HG02678 (cell line): ENCODE measurements around the gene AFAP1.

Experiments
- ATAC-seq: cut with Tn5 transposase; IDR thresholded peaks from one replicate; pipeline ENCODE4 v1.9.1; 2021; ENCODE audit warnings: mild to moderate bottlenecking, moderate library complexity; ENCODE audit not compliant: unreplicated experiment

Gene AFAP1

DNA sequence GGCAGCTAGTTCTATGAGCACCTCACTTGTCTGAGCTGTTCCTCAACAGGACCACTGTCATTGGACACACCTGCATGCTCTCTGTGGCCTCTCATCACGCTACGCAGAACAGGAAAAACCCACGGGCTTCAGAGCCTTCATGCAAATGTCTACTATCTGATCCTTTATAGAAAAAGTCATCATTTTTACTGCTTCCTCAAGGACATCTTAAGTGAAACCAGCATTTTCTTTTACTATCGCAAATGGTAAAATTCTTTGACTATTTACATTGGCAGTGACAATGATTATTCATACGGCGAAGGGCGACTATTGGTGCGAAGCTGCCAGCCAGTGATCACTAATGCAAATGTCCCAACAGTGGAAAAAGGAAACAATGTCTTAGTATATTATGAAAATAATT lies 147.0 kb downstream of the AFAP1 start:
- no peak for ATAC-seq

DNA sequence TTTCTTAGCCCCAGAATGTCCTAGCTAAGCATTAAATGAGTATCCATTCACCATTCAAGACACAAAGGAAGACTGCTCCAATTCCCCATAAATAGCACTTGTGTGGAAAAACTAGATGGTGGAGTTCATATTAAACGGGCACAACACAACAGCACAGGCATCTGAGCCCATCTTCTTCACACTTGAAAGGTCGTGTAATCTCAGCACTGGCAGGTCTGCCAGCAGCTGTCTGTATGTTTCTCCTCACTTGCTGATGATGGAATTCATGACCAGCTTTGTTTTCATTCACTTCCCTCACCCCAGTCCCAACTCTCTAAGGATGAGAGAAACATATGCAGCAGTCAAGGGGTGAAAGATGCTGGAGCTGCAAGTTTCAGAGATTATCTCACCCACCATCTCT lies 148.7 kb downstream of the AFAP1 start:
- no peak for ATAC-seq

DNA sequence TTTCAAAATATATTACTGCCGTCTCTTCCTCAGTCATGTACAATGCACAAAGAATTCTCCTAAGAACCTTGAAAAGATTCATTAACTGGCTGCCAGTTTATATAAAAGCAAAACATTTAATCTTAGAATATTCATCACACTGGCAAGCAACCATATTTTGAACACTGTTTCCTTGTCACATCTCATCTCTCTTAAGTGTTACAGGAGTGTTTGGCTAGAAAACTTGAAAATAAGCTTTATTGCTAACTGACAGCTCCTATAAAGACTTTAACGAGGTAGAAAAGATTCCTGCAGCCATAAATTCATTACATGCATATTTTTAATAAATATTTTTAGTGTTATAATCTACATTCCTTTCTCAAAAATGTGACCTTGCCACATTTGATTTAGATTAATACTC lies 149.6 kb downstream of the AFAP1 start:
- no peak for ATAC-seq

DNA sequence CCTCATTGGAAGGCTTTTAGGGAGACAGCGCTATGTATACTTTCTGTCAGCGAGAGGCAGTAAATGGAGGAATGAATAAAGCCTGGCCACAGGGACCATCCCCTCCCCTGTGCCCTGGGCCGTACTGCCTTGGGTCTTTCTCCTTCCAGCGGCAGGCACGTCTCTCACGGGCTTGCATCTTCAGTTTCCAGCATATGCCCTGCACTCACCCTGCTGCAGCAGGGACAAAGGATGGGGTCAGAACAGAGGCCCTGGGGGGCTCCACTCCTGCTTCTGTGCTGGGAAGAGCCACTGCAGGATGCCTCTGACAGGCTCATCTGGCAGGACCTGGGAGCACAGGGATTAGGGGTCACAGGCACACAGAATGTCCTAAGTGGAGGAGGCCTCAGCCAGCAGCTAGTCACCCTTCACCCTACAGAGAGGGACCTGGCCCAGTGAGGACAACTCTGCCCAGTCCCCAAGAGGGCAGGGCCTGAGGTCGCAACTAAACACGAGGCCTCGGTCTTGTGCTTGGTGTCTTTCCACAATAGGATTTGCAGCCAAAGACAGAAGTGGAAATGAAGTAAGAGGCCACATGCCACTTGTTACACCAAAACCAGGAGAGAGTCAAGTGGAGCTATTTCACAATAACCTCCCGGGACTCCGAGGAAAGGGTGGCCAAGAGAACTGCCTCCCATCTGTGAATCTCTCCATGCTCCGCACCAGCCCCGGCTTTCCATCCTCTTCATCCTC lies 150.8 kb downstream of the AFAP1 start:
- no peak for ATAC-seq

DNA sequence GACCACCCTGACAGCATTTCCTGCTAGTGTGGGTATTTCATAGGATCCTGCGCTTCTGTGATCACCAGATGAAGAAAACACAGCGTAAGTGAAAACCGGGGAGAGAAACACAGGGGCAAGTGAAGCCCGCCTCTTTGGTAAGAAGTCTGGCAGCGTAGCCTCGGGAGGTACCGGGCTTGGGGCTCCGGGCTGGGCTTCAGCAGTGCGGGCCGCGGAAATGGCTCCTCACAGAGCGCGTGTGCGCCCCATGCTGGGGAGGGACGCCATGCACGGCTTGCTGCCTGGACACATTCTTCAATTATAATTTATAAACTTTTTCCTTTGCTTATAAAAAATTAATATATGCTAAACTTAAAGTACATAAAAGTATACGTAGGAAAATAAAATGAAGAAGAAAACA lies 151.5 kb downstream of the AFAP1 start:
- no peak for ATAC-seq

DNA sequence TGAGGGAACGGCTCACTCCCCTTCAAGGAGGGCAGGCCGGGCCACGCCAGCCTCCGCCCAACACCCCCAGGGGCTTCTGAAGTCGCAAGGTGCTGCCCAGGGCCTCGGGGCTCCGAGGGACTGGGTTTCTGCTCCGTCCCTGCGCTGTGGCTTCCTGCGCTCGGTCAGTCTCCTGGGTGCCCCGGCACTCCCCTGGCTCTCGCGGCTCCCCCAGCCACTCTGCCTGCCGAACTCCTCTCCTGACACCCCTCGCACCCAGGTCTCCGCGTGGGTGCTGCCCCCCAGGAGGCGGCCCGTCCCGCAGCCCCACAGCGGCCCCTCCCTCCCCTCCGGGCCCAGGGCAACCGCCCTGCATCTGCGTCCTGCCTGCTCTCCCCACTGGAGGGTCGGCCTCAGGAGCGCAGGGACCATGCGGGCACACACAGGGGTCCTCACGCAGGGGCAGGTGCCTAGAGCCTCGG lies 151.9 kb downstream of the AFAP1 start:
- ATAC-seq, result no peak

DNA sequence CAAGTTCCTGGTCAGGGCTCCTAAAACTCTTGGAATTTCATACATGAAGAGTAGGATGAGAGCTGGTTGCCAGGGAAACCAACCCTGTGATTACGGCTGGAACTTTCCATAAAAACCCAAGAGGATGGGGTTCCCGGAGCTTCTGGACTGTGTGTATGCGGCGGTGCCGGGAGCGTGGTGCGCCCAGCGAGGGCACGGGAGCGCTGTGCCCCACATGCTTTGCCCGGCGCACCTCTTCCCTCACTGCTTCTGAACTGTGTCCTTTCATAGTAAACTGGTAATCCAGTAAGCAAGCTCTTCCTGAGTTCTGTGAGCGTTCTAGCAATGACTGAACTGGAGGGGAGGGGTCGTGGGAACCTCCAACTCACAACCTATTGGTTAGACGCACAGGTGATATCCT lies 152.6 kb downstream of the AFAP1 start:
- ATAC-seq, result no peak

DNA sequence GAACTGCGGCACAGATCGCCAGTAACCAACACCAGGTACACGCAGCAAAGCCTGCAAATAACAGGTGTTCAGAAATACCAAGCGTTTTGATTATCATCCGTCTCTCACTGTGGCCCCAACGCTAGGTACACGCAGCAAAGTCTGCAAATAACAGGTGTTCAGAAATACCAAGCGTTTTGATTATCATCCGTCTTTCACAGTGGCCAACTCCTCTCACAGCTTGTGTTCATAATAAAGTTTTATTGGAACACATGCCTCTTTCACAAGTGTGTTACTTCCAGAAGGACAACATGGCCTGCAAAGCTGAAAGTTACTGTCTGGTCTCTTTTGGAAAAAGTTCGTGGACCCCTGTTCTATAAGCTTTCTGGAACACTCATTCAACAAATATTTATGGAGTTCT lies 153.1 kb downstream of the AFAP1 start:
- ATAC-seq, result no peak

DNA sequence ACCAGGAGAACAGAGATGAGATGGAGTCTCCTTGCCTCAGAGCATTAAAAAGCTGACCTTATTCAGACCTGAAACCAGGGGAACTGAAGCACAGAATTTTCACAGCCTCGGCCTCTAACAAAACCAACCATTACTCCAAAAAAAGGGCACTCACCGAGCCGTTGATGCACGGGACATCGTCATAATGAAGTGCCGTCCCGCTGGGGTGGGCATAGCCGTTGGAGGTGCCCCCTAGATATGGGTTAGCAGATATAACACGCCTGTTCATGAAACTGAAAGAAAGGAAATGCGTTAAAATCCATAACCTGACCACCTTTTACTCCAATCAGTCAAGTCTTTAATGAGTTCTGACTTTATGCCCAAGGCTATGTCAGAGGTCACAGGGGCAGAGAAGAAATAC lies 153.6 kb downstream of the AFAP1 start:
- ATAC-seq, result no peak

DNA sequence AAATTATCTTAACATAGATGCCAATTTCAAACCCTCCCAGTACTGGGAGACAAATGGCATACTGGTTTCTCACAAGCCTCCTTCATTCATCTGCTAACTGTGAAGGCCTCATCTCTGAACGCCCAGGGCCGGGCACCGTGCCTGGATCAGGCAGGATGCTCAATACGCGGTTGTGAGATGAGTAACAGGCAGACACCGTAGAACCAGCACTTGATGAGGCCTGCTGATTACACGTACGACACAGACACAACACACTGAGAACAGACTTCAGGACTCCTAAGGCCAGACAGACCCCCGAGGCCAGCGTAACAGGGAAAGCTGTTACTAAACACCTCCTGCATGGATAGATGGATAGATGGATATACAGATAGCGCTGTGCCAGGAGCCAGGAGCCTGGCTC lies 154.6 kb downstream of the AFAP1 start:
- ATAC-seq, result no peak

DNA sequence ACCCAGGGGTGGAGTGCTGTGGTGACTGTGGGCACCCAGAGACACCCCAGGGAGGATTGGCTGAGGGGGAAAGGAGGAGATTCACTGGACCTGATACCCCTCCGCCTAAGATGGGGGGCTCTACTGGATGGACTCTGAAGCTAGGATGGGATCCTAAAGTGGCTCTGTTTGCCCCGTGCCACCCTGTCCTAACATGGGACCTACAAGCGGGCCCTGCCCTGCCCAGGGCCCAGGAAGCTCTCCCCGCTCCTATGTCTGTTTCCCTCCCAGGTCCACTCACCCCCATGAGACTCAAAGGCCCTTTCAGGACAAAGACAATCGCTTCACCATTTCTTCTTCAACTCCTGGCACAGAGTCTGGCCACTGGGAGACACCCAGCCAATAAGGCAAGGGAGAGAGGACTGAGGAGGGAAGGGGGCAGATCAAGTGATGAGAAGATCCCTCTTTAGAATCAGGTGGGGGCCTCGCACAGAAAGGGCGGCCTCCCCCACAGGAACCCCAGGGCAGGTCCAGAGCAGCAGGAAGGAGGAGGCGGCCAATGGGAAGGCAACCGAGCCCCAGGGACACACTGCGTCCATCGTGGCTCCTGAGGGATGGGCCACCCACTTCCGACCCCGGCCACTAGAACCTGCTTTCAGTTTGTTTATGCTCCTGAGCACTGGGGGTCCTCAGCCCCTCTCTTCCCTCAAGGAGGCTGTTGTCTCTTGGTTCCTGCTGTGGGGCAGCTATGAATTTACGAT lies 155.4 kb downstream of the AFAP1 start:
- no peak for ATAC-seq

DNA sequence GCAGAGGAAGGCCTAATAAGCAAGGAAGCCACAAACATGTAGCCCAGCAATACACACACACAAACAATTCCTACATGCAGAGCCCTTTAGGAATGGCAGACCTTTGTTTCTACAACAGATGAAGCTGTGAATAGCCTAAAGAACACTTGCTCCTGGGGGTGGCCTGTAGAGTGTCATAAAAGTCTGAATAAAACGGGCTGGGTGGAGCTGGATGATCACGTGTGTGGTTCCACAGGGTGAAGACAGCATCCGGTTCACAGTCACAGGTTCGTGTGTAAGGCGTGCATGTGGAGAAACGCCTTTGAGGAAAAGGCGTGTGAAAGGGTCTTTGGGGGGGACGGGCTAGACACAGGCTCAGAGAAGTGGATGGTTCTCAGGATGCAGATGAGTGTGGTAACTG lies 156.1 kb downstream of the AFAP1 start:
- ATAC-seq, result no peak

DNA sequence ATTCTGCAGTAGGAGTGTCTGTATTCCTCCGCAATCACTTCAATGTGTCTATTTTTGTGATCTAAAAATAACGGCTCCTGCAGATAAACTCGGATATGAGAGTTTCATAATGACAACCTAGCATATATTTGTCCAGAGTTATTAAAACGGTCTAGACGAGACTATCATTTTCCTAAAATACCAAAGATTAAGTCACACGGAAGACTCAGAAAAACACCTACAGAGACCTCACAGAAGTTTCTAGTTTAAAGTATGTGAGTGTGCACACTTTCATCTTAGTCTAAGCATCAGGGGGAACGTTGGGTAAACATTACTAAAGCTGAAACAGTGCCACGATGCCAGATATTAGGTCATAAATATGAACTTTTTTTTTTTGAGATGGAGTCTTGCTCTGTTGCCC lies 156.9 kb downstream of the AFAP1 start:
- ATAC-seq, result no peak

DNA sequence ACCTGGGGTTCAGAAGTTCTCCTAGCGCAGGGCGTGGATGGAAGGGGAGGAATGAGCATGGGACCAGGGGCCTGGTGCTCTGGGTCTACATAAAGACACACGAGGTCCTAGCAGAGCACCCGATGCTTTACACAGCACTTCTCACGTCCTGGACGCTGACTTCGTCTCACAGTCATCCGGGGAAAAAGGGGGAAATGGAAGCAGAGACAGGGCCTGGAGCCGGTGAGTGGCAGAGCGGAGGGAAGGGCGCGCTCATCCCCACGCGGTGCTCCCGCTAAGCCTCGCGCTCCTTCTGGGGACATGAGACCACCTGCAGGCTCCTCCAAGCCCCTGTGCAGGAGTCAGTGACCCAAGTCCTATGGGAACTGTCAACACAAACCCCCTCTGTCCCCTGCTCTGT lies 157.7 kb downstream of the AFAP1 start:
- ATAC-seq, result no peak

DNA sequence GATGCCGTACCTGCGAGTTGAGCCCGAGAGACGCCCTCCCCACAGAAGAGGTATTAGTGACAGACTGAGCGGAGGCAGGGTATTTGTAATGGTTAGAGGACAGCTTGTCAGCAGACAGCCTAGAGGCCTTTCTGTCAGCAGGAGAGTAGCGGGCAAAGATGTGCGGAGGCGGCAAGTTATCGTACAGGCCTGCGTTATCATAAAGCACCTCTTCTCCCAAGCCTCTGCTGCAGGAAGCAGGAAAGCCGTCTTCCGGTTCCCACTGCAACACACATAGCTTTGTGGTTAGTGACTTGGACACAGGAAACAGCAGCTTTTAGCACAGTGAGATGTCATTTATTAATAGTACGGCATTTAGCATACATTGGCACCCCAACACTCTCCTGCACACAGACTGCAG lies 158.3 kb downstream of the AFAP1 start:
- no peak for ATAC-seq

DNA sequence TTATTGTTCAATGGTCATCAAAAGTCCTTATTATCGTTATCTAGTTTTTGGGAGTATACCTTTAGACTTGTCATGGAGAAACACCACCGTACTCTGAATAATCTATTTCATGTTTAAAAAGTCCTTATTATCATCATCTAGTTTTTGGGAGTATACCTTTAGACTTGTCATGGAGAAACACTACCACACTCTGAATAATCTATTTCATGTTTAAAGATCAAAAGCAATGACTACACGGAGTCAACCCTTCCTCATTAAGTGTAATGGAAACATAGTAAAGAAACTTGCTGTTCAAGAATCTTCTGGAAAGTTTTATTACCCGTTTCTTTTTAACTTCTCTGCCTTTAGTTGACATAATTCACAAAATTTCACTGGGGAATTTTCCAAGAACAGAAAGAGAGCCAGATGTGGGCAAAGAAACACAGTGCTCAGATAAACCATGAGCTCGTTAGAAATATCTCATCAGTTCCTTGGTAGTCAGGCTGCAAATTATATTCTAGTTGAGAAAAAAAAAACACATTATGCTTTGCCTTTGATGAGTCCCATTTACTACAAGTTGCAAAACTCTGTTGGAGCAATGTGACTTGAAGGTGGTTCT lies 158.8 kb downstream of the AFAP1 start:
- no peak for ATAC-seq

DNA sequence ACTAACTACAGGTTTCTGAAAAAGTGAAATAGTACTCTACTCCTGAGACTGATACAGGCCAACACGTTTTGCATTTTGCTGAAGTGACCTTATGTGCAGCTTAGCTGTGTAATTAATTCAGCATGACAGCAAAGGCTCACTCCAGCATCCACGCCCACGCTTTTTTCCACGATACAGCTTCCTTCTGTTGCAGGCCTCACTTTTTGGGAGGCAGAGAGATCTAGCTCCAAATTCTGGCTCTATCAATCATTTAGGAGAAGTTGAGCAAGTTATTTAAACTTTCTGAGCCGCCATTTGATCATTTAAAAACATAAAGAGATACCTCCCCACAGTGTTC lies 160.3 kb downstream of the AFAP1 start:
- no peak for ATAC-seq

DNA sequence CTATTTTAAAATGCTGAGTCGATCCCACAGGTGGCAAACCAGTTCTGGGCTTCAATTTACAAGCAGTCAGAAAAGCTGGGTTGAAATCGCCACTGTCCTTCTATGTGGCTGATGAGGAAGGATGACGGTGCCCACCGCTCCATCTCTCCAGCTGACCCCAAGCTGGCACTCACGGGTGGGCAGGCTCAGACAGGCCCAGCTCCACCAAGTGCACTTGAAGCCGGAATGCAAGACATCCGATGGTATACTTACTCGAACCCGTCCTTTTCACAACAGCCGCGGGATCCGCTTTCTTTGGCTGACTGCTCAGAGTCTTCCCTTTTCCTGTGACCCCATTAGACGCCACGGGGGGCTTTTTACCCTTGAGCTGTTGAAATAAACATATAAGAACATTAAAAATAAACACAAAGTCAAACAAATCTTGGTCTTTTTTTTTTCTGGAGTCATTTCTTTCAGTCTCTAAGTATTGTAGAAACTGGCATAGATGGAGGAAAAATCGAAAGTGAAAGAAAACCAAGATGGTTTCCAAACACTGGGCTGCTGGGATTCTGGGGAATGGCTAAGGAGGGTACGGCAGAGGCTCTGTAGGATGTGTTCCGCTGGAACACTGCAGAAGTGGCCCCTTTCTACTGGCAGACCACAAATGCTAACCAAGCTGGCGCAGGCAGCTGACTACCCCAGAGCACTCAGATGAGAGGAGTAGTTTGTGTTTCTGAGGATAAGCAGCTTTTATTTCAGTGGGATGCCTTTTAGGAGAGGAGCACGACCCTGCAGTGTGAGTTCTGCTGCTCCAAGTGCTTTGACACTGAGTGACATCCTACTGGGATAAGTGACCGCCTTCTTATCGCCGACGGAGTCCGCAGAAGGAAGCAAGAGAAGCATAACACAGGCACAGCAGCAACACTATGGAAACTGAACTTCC lies 160.9 kb downstream of the AFAP1 start:
- no peak for ATAC-seq

DNA sequence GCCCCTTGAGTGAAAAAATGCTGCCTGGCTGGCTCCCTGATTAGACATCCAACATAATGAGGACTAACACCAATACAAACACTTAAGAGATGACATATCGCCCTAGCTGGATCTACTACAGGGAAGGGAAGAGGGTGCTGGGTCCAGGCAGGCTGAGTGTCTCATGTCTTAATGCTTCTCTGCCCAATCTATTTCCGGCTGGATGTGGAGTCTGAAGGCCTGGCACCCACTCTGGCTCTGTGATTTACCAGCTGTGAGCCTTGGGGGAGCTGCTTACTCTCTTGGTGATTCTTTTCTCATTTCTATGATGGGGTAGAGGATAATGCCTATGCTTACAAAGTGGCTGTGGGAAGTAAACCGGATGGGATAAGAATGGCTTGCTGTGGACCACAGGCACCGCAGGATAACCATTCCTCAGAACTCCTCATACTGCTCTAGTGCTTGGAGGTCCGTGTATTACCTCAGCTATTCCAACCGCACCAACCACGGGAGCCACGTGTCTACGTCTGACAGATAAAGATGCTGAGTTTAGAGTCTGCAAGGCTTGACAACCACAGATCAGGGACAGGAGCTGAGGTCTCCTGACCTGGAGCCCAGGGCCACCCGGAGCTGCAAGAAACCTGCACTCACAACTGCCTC lies 161.7 kb downstream of the AFAP1 start:
- ATAC-seq, result no peak

DNA sequence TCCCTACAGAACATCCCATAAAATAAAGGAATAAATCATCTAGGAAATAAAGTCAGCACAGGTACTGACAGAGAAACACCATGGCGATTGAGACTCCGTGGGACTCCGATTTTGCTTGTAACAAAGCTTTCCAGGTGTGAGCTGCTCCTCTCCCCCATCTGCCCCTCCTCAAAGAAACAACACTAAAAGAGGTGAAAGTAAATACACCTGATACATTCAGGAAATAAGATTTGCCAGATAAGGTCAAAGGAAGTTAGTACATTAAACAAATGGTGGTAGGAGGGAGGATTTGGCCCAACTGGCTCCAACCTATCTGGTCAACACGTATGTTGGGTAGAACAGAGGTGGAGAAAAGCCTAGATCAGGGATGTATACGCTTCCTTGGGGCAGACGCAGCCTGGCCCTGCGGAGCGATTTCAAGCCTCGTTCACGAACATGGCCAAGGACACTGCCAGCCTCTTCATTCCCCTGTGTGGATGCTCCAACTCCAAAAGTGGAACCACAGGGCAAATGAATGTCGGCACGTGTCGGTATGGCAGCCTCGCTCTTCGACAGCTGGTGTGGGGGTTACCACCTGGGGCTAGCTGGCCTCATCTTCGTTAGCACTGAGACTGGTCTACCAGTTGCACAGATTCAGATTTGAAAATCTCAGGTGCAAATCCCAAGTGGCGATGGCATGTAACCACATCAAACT lies 162.5 kb downstream of the AFAP1 start:
- no peak for ATAC-seq
